Neural cell (in vitro differentiated cells): Measurements from ENCODE around the gene HELZ. TPM values are rescaled to one million over a fixed set of nuclear protein-coding genes. Genes with fewer than 3 reads are reported as not detected.
"Not testable (repeated sequence)": the region's sequence is repeated elsewhere in the genome, so short reads cannot be mapped to it uniquely, and the experiment has no call there.

ENCODE experiments used
- H2AFZ ChIP-seq: fragments of 200-600, 300-800 bp; sonication (generic), shearing (Covaris generic); 2 replicates; pipeline ENCODE4 v1.6.0; 2014; ENCODE audit warnings: low read depth, mild to moderate bottlenecking, antibody characterized with exemption, low read length, moderate library complexity
- H3F3A ChIP-seq: fragments of 200-600 bp; shearing (Covaris generic); 2 replicates; pipeline ENCODE4 v1.6.1; 2016; ENCODE audit warnings: mild to moderate bottlenecking, moderate library complexity, mixed read lengths, antibody characterized with exemption, low read length; ENCODE audit not compliant: insufficient read depth, poor library complexity, severe bottlenecking
- H3K27ac ChIP-seq: fragments of 200-600, 300-800 bp; sonication (generic), shearing (Covaris generic); 2 replicates; pipeline ENCODE4 v1.5.1; 2014; ENCODE audit warnings: mild to moderate bottlenecking, low read length, moderate library complexity
- H3K27me3 ChIP-seq: fragments of 300-800, 200-600 bp; sonication (generic), shearing (Covaris generic); 2 replicates; pipeline ENCODE4 v1.6.0; 2014; ENCODE audit warnings: mild to moderate bottlenecking, low read depth, low read length, moderate library complexity; ENCODE audit not compliant: insufficient read depth
- H3K36me3 ChIP-seq: fragments of 300-800, 200-600 bp; sonication (generic), shearing (Covaris generic); 2 replicates; pipeline ENCODE4 v1.5.1; 2014; ENCODE audit warnings: mild to moderate bottlenecking, antibody characterized with exemption, low read length, moderate library complexity; ENCODE audit not compliant: insufficient read depth
- H3K4me2 ChIP-seq: fragments of 300-800, 200-600 bp; sonication (generic), shearing (Covaris generic); 2 replicates; pipeline ENCODE4 v1.6.0; 2014; ENCODE audit warnings: mild to moderate bottlenecking, low read length
- H3K4me3 ChIP-seq: fragments of 300-800, 200-600 bp; sonication (generic), shearing (Covaris generic); 2 replicates; pipeline ENCODE4 v1.5.1; 2014; ENCODE audit warnings: mild to moderate bottlenecking, low read length, moderate library complexity
- H3K79me2 ChIP-seq: fragments of 200-600 bp; shearing (Covaris generic); replicated peaks from 2 replicates; pipeline ENCODE4 v1.6.0; 2014; ENCODE audit warnings: mild to moderate bottlenecking, low read length, moderate library complexity; ENCODE audit not compliant: insufficient read depth
- H3K9ac ChIP-seq: fragments of 300-800, 200-600 bp; sonication (generic), shearing (Covaris generic); 2 replicates; pipeline ENCODE4 v1.6.1; 2016; ENCODE audit warnings: mild to moderate bottlenecking, low read length, mixed read lengths
- H3K9me2 ChIP-seq: fragments of 200-600 bp; shearing (Covaris generic); 2 replicates; pipeline ENCODE4 v1.6.1; 2016; ENCODE audit warnings: mild to moderate bottlenecking, low read length, mixed read lengths; ENCODE audit not compliant: insufficient read depth
- H3K9me3 ChIP-seq: fragments of 200-600, 300-800 bp; sonication (generic), shearing (Covaris generic); 2 replicates; pipeline ENCODE4 v1.6.1; 2016; ENCODE audit warnings: mild to moderate bottlenecking, mixed run types, low read length, moderate library complexity, mixed read lengths
- H4K20me1 ChIP-seq: fragments of 200-600 bp; shearing (Covaris generic); 2 replicates; pipeline ENCODE4 v1.6.1; 2016; ENCODE audit warnings: mild to moderate bottlenecking, mixed run types; ENCODE audit not compliant: insufficient read depth
- CTCF ChIP-seq: fragments of 450-650 bp; IDR thresholded peaks from 2 replicates; pipeline ENCODE4 v1.5.1; 2014; ENCODE audit warnings: antibody characterized with exemption, mild to moderate bottlenecking, moderate library complexity; ENCODE audit not compliant: poor library complexity, severe bottlenecking
- EP300 ChIP-seq: fragments of 450-650 bp; conservative IDR thresholded peaks from 2 replicates; pipeline ENCODE4 v1.6.1; 2014; ENCODE audit warnings: antibody characterized with exemption, mild to moderate bottlenecking, moderate library complexity; ENCODE audit not compliant: poor library complexity, severe bottlenecking
- EZH2 ChIP-seq: fragments of 200-600, 300-800 bp; shearing (Covaris generic), sonication (generic); IDR thresholded peaks from 2 replicates; pipeline ENCODE4 v1.6.1; 2014; ENCODE audit warnings: antibody characterized with exemption, low read length, borderline replicate concordance, mild to moderate bottlenecking; ENCODE audit not compliant: insufficient read depth, poor library complexity, severe bottlenecking
- MXI1 ChIP-seq: fragments of 450-650 bp; conservative IDR thresholded peaks from 2 replicates; pipeline ENCODE4 v1.6.1; 2014; ENCODE audit warnings: antibody characterized with exemption, mild to moderate bottlenecking; ENCODE audit not compliant: poor library complexity, severe bottlenecking
- POLR2AphosphoS5 ChIP-seq: IDR thresholded peaks from 2 replicates; pipeline ENCODE4 v1.6.1; 2012
- RAD21 ChIP-seq: fragments of 450-650 bp; conservative IDR thresholded peaks from 2 replicates; pipeline ENCODE4 v1.6.1; 2014; ENCODE audit warnings: antibody characterized with exemption, mild to moderate bottlenecking, moderate library complexity
- SMC3 ChIP-seq: fragments of 450-650 bp; conservative IDR thresholded peaks from 2 replicates; pipeline ENCODE4 v1.6.1; 2014; ENCODE audit warnings: antibody characterized with exemption, mild to moderate bottlenecking, moderate library complexity; ENCODE audit not compliant: poor library complexity
- TAF1 ChIP-seq: IDR thresholded peaks from 2 replicates; pipeline ENCODE4 v1.6.1; 2012; ENCODE audit warnings: low read depth
- polyA plus RNA-seq: library from polyadenylated mRNA; depleted of rRNA; stranded (reverse); fragments of >200 nt; gene quantifications from 2 replicates; pipeline ENCODE4 v1.2.3, GENCODE V29; 2014
- TF ChIP-seq, protein P1 (sequence below): IDR thresholded peaks from 2 replicates; pipeline ENCODE4 v1.6.1; 2012; ENCODE audit warnings: borderline replicate concordance

The HELZ gene
- polyA plus RNA-seq, 1 donor from 2014 or later, result 11.7 TPM

DNA sequence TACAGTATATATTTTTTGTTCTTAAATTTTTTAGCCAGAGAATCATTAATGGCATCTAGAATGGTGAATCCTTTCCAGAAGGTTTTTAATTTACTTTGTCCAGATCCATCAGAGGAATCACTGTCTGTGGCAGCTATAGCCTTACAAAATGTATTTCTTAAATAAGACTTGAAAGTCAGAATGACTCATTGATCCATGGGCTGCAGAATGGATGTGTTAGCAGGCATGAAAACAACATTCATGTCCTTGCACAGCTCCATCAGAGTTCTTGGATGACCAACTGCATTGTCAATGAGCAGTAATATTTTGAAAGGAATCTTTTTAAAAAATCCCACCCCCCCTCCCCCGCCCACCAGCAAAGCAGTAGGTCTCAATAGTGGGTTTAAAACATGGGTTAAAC lies 149.2 kb downstream of the HELZ start:
- no peak for TF ChIP-seq EP300
- no peak for TF ChIP-seq CTCF
- TF ChIP-seq SMC3, result no peak
- TF ChIP-seq POLR2AphosphoS5, result no peak
- no peak for TF ChIP-seq EZH2
- no peak for TF ChIP-seq RAD21
- TF ChIP-seq TAF1, result no peak
- TF ChIP-seq MXI1, result no peak
- TF ChIP-seq, protein P1, sequence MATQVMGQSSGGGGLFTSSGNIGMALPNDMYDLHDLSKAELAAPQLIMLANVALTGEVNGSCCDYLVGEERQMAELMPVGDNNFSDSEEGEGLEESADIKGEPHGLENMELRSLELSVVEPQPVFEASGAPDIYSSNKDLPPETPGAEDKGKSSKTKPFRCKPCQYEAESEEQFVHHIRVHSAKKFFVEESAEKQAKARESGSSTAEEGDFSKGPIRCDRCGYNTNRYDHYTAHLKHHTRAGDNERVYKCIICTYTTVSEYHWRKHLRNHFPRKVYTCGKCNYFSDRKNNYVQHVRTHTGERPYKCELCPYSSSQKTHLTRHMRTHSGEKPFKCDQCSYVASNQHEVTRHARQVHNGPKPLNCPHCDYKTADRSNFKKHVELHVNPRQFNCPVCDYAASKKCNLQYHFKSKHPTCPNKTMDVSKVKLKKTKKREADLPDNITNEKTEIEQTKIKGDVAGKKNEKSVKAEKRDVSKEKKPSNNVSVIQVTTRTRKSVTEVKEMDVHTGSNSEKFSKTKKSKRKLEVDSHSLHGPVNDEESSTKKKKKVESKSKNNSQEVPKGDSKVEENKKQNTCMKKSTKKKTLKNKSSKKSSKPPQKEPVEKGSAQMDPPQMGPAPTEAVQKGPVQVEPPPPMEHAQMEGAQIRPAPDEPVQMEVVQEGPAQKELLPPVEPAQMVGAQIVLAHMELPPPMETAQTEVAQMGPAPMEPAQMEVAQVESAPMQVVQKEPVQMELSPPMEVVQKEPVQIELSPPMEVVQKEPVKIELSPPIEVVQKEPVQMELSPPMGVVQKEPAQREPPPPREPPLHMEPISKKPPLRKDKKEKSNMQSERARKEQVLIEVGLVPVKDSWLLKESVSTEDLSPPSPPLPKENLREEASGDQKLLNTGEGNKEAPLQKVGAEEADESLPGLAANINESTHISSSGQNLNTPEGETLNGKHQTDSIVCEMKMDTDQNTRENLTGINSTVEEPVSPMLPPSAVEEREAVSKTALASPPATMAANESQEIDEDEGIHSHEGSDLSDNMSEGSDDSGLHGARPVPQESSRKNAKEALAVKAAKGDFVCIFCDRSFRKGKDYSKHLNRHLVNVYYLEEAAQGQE, result no peak
- Histone ChIP-seq H3K9ac (no peak overlapping the region), H3F3A (no peaks in the 10 kb centered on the region), H3K27me3 (no peaks in the 10 kb centered on the region), H3K4me3 (no peak overlapping the region), H2AFZ (no peak overlapping the region), H4K20me1 (no peaks in the 10 kb centered on the region), H3K4me2 (no peak overlapping the region), H3K79me2 (no peaks in the 10 kb centered on the region), H3K9me3 (no peaks in the 10 kb centered on the region), H3K27ac (no peak overlapping the region), H3K9me2 (no peaks in the 10 kb centered on the region), H3K36me3 (no peaks in the 10 kb centered on the region)

DNA sequence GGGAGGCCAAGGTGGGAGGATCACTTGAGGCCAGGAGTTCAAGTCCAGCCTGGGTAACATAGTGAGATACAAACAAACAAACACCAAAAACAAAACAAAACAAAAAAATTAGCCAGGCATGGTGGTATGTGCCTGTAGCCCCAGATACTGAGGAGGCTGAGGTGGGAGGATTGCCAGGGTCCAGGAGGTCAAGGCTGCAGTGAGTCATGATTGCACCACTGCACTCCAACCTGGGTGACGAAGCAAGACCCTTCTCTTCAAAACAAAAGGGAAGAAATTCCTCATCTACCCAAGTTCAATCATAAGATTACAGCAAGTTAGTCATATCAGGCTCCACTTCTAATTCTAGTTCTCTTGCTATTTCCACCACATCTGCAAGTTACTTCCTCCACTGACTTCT lies 149.7 kb downstream of the HELZ start:
- H3F3A ChIP-seq, H3K27me3 ChIP-seq, H2AFZ ChIP-seq, H3K9me3 ChIP-seq, H3K4me3 ChIP-seq, H3K36me3 ChIP-seq, H3K9ac ChIP-seq, H3K4me2 ChIP-seq, H4K20me1 ChIP-seq, H3K27ac ChIP-seq, H3K9me2 ChIP-seq, H3K79me2 ChIP-seq: not testable (repeated sequence)

- no peak overlapping the region for H3K27ac ChIP-seq
- no peaks in the 10 kb centered on the region for H3K36me3 ChIP-seq
- H3K27me3 ChIP-seq, result no peaks in the 10 kb centered on the region
- no peak for TF ChIP-seq EP300
- no peak for TF ChIP-seq POLR2AphosphoS5
- no peak for TF ChIP-seq RAD21
- TF ChIP-seq MXI1, result no peak
- TF ChIP-seq EZH2, result no peak
- TF ChIP-seq, protein P1, result no peak
- no peak for TF ChIP-seq SMC3
- no peak for TF ChIP-seq CTCF
- no peak for TF ChIP-seq TAF1
- H3K4me2 ChIP-seq, result no peak overlapping the region
- peaks cover 6% of the 10 kb centered on the region for H3K9me3 ChIP-seq
- H3F3A ChIP-seq, result no peaks in the 10 kb centered on the region
- H3K4me3 ChIP-seq, result no peak overlapping the region
- peaks cover 3% of the 10 kb centered on the region for H3K79me2 ChIP-seq
- H3K9me2 ChIP-seq, result no peaks in the 10 kb centered on the region
- H4K20me1 ChIP-seq, result no peaks in the 10 kb centered on the region
- no peak overlapping the region for H3K9ac ChIP-seq
- no peak overlapping the region for H2AFZ ChIP-seq
Observed at GRCh38 chr17:67093348-67093747, 151.6 kb downstream of the HELZ start.
